GM19025 (cell line): ENCODE results near the gene LRSAM1.

Source experiments
- ATAC-seq: cut with Tn5 transposase; IDR thresholded peaks from one replicate; pipeline ENCODE4 v1.9.1; 2021; ENCODE audit warnings: mild to moderate bottlenecking, low read depth, moderate library complexity; ENCODE audit not compliant: unreplicated experiment

The LRSAM1 gene

DNA sequence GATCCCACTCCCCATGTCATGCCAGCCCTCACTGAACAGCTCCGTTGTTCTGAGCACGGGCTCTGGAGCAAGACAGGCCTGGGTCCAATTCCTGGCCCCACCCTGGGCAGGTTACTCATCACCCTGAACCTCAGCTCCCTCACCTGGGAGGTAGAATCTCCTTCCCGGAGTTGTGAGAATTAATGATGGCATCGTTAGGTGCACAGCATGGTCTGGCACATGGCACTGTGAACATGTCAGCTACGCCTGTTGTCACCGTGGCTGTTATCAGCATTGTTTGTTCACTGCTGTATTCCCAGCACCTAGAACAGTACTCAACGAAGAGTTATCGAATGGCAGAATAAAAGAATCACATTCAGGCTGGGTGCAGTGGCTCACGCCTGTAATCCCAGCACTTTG lies 43.0 kb downstream of the LRSAM1 start:
- no peak for ATAC-seq

- no peak for ATAC-seq
Measured at GRCh38 chr9:127495884-127496555, 44.7 kb downstream of the LRSAM1 start.

DNA sequence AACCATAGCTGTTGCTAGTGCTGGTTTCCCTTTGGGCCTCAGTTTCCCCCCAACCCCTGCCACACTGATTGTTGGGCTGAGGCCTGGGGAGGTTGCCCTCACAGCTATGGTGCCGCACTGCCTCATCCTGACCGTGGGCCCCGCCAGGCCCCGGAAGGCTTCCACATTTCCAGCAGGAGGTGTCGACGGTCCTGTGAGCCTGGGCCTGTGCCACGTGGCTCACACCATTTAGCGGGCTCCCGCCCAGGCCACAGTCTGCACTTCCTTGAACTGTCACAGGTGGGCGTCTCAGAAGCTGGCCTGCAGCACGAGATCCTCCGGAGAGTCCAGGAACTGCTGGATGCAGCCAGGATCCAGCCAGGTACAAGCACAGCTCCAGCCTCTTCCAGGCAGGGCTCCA lies 45.7 kb downstream of the LRSAM1 start:
- ATAC-seq = no peak

DNA sequence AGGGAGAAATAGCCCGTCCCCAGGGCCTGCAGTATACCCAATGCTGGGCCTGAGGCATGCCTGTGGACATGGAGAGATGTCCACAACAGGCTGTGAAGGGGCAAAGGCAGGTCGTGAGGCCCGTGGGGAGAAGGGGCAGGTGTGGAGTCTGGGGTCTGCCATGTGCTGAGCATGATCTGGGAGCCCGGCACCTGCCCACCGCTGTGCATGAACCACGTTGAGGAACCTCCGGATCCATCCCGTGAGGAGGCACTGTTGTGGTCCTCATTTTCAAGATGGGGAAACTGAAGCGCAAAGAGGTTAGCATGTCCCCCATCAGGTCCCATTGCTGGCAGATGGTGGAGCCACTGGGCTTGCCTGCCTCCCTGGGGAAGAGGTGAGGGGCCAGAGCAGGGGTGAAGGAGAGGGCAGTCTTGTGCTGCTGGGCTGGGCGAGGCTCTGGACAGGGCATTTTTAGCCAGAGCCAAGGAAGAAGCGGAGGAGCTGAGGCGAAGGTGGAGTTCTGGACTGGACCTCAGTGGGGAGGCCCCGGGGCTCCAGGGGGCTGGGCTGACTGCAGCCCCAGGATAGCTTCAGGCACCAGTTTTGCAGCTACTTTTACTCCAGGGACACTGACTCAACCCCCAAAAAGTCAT lies 46.5 kb downstream of the LRSAM1 start:
- ATAC-seq = no peak

DNA sequence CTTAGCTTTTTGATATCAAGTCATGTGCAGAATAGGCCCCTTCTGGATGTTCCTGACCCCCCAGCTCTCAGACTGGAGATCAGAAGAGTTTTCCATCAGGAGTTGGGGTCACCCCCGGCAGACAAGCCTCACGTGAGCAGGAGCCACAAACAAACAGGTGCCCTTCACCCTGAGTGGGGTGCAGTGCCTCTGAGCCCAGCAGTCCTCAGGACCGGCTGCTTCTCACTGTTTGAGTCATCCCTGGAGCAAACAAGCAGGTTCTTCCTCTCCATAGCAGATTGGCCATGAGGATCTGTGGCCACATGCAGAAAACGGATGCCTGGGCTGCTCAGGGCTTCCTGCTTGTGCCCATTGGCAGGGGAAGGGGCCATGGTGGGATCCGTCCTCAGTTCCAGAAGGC lies 47.0 kb downstream of the LRSAM1 start:
- no peak for ATAC-seq

DNA sequence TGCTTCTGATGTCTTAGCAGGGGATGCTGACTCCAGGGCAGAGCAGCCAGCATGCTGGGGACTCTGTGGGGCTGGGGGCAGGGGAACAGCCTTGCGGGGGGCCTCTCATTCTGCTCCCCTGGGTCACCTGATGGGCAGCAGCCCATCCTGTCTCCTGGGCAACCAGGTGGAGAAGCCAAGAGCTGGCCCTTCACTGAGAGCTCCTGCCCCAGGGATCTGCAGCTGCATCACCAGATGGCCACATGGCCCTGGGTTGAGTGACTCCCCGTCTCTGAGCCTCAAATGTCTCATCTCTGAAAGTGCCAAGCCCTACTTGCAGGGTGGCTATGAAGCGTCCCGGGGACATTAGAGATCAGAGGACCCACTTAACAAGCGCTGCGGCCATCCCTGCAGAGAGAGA lies 49.1 kb downstream of the LRSAM1 start:
- no peak for ATAC-seq

DNA sequence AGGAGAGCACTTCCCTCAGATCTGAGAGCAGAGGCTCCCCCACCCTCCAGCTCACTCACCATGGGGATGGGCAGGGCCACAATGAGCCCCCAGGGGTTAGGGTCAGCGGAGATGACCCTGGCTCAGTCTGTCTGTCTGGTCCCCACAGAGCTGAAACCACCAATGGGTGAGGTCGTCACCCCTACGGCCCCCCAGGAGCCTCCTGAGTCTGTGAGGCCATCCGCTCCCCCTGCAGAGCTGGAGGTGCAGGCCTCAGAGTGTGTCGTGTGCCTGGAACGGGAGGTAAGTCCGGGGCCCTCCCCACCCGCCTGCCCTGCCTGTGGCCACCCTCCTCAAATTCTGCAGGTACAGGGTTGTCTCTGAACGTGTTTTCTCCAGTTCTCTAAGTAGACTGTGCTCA lies 49.6 kb downstream of the LRSAM1 start:
- no peak for ATAC-seq

DNA sequence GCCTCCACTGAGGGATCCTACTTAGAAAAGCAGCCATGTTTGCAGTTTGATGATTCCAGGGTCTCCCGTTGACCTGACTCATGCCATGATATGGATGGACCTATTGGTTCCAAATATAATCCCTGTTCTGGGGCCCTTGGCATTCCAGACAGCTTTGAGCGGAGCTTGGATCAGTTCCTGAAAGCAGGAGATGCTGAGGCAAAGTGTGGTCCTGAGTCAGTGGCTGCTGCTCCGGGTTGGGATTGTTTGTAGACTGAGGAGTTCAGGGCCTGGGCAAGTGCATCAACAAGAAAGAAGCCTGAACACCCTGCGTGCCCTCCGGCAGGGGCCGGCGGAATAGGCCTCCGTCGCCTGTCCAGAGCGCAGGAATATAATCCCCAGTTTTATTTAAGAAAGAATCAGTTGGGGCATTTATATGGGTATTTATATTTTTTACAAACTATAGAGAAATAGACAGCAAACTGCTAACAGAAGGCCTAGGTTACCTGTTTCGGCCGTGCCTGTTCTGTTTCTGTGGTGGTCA lies 50.6 kb downstream of the LRSAM1 start:
- no peak for ATAC-seq

- no peak for ATAC-seq
Measured at GRCh38 chr9:127502706-127503378, 51.5 kb downstream of the LRSAM1 start.

GRCh38 chr9:127503379-127503921 lies 52.1 kb downstream of the LRSAM1 start:
- ATAC-seq = no peak

DNA sequence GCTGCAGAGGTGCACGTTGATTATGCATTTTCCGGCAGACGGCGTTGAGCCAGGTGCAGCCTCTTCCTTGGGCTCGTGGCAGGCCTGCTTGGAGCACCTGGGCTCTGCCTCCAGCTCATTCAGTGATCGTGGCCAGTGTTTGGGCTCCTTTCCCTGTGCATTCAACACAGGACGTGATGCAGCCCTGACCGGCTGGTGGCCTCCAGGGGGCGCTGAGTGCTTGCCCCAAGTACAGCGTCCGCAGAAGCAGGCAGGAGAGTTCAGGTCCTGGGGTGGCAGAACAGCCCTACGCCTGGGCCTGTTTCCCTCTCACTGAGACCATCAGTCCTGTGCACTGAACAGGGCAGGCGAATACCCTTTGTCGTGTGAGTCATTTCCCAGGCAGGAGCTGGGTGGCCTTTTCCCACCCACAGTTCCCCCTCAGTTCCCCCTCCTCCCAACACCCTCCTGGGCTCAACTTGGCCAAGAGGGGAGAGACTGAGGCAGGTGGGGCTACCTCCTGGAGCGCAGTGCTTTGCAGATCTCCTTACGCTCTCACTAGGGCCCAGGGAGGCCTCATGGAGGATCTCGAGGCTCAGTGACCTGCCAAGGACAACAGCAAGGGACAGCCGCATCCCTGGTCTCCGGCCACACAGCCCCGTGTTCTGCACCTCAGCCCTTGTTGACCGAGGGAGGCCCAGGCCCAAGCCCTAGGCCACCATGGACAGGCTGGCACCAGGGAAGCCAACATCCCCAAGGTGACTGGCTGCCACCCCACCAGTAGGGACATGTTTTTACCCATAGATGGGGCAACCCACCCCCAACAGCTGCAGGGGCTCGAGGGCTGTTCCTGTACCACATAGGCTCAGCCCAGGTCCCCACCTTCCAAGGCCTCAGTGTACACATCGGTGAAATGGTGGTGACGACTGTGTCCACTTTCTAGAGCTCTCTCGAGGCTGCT lies 52.9 kb downstream of the LRSAM1 start:
- ATAC-seq = no peak

GRCh38 chr9:127504887-127505251 lies 53.6 kb downstream of the LRSAM1 start:
- no peak for ATAC-seq

DNA sequence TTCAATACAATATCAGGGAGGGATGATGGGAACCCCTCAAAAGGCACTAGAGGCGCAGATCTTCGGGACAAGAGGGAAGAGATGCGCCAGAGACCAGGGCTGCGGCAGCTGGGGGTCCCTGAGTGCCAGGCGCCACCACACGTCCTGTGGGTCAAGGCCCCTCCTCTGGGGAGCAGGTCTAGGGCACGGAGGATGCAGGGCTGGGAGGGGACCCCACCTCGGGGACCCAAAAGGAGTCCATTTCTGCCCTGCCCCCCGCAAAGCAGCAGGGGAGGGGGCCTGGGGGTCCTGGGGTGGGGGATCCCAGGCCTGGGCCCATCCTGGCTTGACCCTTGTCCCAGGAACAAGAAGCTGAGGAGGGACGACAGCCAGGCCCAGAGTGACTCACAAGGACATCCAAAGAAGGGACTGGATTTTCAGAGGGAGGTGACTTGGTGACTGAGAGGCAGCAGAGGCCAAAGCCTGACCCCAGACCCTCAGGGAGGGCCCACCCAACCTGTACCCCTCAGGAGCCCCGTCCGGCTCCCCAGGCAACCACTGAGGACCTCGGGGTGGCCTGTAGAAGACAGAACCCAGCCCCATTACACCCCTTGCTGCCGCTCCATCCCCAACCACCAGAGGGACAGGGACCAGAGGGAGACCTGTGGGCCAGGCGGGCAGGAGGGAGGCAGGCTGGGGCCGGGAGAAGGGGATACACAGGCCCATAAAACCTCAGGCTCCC lies 54.2 kb downstream of the LRSAM1 start:
- no peak for ATAC-seq

GRCh38 chr9:127506117-127506813 lies 55.0 kb downstream of the LRSAM1 start:
- no peak for ATAC-seq

DNA sequence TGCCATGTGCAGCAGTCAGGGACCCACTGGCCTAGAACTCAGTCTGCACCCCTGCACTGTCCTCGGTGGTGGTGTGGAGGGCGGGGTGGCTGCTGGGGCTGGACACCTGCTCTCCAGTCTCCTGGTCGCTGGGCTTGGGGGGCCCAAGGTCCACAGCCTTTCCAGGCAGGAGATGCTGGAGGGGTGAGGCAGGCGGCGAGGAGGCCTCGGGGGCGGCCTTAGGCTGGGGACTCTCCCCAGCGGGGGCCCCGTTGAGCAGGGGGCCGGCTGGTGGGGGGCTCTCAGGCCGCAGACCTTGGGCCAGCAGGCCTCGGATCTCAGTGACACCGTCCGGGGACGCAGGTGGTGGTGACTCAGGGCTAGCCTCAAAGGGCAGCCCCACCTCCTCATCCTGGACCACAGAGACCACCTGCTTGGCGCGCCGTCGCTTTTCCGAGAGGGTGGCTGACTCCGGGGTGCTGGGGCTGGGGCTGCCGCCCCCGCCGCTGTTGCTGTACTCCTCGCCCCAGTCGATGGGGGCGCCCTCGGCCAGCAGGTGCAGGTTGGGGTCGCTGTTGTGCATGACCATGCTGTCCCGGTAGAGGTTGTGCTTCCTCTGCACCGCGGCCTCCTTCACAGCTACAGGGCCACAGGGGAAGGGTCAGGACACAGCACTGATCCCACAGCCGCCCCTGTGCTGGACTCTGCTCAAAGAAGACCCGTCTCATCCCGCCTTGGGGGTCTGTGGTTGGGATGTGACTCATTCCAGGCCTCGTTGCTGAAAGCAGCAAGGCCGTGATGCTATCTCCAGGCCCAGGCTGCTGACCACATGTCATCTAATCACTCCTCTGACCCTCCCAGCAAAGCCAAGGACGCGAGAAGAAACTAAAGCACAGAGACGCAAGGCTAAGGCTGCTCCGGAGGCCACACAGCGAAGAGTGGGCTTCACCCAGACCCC lies 55.8 kb downstream of the LRSAM1 start:
- ATAC-seq = no peak

DNA sequence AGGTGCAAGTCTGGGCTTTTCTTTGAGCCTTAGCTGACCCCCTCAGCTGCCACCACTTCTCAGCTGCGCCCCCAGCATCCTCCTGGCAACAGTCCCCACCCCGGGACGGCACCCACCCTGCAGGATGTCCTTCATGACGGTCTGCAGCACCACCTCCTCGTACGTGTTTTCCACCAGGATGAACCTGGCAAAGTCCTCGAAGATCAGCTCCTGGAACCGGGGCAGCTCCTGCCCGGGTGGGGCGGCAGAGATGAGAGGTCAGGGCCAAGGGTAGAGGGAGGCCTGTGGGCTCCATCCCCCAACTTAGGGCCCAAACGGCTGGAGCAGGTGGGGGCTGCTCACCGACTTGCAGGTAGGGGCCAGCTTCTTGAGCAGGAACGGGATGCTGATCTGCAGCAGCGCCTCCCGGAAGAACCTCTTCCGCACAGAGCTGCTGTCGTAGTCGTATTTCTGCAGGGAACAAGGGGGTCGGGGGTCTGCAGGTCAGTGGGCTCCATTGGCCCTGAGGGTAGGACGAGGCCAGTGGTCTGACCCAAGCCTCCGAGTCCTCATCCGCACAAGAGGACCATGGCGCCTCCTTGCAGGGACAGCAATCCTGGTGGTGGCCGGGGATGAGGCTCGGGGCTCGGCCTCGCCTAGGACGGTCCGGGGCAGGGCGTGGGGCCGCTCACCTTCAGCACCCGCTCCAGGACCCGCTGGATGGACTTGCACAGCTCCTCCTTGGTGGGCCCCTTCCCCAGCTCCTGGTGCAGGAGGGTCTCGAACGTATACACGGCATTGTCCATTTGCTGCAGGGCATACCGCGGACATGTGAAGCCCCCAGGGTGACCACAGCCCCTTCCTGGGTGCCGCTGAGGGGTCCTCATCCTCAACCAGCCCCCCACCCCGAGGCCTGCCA lies 56.7 kb downstream of the LRSAM1 start:
- no peak for ATAC-seq

DNA sequence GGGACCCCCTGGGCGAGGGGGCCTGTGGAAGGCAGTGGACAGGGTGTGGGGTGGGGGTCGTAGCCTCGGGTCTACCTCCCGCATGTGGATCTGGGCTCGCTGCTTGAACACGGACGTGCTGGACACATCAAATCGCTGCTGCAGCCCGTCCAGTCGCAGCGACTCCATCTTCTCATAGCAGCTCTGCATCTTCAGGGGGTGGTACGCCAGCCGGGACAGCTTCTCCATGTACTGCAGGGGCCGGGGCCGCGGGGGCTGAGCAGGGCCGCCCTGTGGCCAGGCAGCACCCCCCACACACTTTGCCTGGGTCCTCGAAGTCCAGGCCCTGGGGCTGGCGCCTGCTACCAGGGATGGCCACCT lies 57.6 kb downstream of the LRSAM1 start:
- ATAC-seq = no peak
